Astrocyte of the spinal cord (primary cell): Measurements from ENCODE around the gene CAMKK1.
A peak's percentile ranks its signal among the peaks of the same experiment; 100 is the strongest.

ENCODE experiments used
- DNase-seq: peaks from one replicate; pipeline ENCODE4 v3.0.0; 2011; ENCODE audit warnings: low read depth, low spot score
- H3K4me3 ChIP-seq: 2 replicates; pipeline ENCODE4 v1.5.1; 2011; ENCODE audit warnings: low read depth, mild to moderate bottlenecking, low read length, moderate library complexity
- in situ Hi-C: cut with HindIII; loops from 2 replicates; pipeline ENCODE4 v1.10.0; 2017; ENCODE audit warnings: low sequenced_read_pairs
- TF ChIP-seq, protein P1 (sequence below): IDR thresholded peaks from 2 replicates; pipeline ENCODE4 v1.5.1; 2012; ENCODE audit warnings: low read depth, mild to moderate bottlenecking, low read length, inconsistent platforms

CAMKK1 gene

DNA sequence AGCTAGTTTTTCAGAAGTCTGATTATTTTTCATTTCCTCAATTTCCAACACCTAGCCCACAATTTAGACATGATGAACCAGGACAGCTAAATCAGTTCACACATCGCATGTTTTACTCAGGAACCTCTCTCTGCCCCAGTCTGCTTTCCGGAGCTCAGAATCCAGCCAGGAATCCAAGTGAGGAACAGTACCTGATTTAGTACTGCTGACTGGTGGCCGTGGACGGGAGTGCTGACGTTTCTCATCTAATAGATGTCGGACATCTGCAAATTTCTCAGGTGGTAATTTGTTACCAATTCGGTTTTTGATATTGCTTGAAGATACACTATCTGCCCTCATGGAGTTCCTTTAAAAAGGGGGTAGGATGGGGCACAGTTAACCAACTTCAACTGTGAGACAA, 76.9 kb downstream of the CAMKK1 start:
- TF ChIP-seq, protein P1, sequence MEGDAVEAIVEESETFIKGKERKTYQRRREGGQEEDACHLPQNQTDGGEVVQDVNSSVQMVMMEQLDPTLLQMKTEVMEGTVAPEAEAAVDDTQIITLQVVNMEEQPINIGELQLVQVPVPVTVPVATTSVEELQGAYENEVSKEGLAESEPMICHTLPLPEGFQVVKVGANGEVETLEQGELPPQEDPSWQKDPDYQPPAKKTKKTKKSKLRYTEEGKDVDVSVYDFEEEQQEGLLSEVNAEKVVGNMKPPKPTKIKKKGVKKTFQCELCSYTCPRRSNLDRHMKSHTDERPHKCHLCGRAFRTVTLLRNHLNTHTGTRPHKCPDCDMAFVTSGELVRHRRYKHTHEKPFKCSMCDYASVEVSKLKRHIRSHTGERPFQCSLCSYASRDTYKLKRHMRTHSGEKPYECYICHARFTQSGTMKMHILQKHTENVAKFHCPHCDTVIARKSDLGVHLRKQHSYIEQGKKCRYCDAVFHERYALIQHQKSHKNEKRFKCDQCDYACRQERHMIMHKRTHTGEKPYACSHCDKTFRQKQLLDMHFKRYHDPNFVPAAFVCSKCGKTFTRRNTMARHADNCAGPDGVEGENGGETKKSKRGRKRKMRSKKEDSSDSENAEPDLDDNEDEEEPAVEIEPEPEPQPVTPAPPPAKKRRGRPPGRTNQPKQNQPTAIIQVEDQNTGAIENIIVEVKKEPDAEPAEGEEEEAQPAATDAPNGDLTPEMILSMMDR, result peak; percentile 22
- H3K4me3 ChIP-seq, result no peak overlapping the region
- in situ Hi-C loops, result no loop called here
- no peak for DNase-seq

DNA sequence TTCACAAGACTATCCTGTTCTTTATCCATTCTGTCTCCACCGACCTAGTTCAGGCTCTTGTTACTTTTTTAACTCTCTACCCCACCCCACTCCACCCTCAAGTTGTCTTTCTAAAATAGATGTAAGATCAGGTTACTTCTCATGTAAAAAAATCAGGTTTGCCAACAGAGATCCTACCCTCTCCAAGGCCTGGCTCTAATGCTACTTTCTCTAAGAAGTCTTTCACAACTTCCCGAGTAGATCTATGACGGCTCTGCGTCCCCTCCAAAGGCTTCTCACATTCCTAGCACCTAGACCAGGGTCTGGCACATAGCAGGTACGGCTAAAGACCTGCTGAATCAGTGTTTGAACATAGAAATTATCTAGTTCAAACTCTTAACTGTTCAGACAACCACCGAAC, 77.7 kb downstream of the CAMKK1 start:
- no peak overlapping the region for H3K4me3 ChIP-seq
- DNase-seq, result no peak
- TF ChIP-seq, protein P1, result no peak
- in situ Hi-C loops, result no loop called here

DNA sequence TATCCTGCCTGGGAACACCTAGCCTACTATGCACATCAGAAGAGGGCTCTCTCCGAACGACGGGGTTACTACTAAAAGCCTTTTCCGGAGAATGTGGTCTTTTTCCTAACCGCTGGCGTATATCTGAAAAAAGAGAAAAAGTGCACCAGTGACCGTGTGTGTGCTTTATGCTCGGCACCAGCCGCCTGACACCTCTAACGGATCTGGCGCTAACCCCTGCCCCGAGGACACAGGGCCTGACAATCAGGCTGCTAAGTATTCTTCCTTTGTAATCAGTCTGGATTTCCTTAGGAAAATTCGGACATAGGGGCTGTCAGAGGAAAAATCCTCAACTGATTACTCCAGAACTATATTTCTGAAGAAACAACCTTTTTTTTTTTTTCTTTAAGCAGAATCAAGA, 78.5 kb downstream of the CAMKK1 start:
- DNase-seq, result no peak
- no peak overlapping the region for H3K4me3 ChIP-seq
- in situ Hi-C loops, result no loop called here
- TF ChIP-seq, protein P1, result no peak

DNA sequence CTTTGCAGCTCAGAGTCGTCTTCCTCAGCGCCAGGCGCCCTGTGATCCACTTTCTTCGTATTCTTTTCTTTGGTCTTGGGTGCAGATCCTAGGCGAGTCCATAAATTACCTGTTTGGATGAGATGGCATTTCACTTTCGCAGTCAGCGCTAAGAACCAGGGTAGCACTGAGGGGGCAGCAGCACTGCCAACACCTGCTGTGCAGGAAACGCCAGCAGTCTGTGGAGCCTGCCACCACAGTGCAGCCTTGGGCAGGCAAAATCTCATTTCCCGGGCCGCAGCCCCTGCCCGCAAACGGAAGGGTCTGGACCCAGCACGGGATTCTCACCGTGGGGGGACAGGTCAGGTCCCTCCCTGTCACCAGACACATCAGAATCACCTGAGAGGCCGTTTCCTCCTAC, 79.7 kb downstream of the CAMKK1 start:
- in situ Hi-C loops, result no loop called here
- TF ChIP-seq, protein P1, result no peak
- H3K4me3 ChIP-seq, result no peak overlapping the region
- no peak for DNase-seq

DNA sequence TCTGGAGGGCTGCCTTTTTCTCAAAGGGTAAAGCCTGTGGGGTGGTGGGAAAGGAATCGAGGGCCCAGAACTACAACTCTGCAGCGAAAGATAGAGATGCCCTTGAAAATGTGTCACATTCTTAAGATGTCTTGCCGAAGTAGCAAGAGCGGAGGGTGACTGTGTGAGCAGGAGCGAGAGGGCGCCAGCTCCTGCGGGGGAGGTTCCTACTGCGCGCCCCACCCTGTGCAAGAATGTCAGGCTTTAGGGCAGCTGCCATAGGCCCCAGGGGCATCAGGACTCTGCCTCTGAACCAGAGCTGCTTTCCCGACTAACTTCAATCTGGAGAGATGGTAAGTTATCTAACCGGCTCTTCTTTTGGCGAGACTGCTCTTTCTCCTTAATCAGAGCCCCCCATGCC, 80.1 kb downstream of the CAMKK1 start:
- no peak overlapping the region for H3K4me3 ChIP-seq
- in situ Hi-C loops, result no loop called here
- TF ChIP-seq, protein P1, result no peak
- DNase-seq, result no peak

DNA sequence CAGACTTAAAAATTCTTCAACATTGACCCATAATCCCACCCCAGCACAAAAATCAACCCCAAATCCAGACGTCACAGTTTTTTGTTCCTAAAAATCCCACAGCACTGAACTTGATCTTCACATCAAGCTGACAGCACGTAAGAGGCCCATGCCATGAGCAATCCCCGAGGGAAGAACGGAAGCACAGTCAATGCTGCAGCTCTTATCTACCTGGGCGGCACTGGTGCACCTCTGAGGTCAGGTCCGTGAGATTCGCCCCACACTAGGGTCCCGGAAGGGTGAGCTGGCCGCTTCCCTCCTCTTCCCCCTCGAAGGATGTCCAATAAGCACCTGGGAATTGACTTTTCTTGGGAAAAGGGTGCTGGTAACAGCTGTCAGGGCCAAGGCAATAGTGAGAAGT, 80.6 kb downstream of the CAMKK1 start:
- in situ Hi-C loops, result no loop called here
- no peak for DNase-seq
- H3K4me3 ChIP-seq, result no peak overlapping the region
- TF ChIP-seq, protein P1, result no peak
